Stimulated activated CD4-positive, alpha-beta T cell treated with anti-CD3 and anti-CD28 coated beads, TNF-alpha, amount 100 ng/mL, for 24 hours (primary cell): ENCODE data around the gene SAG.

Experiments used
- DNase-seq, 3 experiments: peaks; one replicate each; pipeline ENCODE4 v3.0.0-alpha.2; 2020; ENCODE audit warnings: low read depth in 3 of 3

Gene SAG

DNA sequence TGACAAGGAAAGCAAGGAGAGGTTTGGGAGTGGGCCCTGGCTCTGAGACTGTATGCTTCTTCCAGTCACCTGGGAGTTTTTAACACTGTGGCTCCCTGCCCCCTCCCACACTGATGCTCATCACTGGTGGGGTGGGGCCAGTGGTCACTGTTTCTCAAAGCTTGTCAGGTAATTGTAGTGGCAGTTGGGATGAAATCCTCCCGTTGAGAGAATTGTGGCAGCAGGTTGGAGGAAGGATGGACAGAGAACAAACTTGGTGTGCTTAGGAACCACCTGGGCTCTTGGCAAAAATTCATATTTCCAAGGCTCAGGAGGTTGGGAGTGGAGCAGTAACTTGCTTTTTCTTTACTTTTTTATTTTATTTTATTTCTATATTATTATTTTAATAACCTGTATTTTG lies 71.8 kb downstream of the SAG start:
- DNase-seq: no peak

DNA sequence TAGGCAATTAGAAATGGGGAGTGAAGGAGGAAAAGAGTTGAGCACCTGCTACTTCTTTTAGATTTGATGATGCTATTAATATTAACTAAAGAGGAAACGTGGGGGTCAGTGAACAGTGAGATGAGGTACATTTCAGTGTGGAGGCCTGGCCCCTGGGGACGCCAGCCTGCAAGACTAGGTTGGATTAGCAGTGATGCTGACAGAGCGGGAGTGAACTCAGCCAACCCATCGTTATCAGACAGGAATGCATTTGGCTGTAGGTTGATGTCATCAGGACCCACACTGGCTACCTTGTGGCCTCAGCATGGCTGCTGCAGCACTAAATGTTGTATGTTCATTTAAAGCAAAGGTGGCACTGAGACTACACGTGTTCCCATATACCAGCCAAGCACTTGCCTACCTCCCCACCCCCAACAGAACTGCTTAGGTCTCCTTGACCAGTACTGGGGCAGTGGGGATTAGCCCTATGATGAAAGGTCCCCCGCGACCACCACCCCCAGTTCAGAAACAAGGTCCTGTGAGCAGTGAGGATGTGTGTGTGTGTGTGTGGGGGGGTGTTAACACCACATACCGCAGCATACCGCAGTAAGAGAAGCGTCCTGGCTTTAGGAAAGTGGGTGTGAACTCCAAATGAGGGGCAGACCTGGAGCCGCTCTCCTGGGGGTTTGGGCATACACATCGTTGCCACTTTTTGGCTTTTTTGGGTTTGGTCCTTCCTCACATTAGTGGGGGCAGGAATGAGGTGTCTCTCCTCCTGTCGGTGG lies 72.7 kb downstream of the SAG start:
- DNase-seq: no peak

GRCh38 chr2:233380995-233381637 lies 73.5 kb downstream of the SAG start:
- DNase-seq: no peak

DNA sequence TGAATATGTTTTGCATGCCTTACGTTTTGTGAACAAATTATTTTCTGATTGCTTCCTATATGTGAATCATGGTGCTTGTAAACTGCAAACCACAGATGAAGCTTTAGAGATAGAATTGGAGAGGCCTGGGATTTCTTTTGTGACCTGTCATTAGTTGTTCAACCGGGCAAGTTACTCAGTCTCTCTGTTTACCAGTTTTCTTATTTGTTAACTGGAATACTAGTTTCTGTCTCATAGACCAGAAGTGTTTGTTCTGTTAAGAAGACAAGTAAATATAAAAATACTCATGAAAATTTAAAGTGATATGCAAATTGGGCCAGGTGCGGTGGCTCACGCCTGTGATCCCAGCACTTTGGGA lies 74.0 kb downstream of the SAG start:
- DNase-seq: no peak

- no peak for DNase-seq
Measured at GRCh38 chr2:233384015-233384414, 76.4 kb downstream of the SAG start.

- DNase-seq: no peak
Measured at GRCh38 chr2:233384811-233385488, 77.3 kb downstream of the SAG start.

DNA sequence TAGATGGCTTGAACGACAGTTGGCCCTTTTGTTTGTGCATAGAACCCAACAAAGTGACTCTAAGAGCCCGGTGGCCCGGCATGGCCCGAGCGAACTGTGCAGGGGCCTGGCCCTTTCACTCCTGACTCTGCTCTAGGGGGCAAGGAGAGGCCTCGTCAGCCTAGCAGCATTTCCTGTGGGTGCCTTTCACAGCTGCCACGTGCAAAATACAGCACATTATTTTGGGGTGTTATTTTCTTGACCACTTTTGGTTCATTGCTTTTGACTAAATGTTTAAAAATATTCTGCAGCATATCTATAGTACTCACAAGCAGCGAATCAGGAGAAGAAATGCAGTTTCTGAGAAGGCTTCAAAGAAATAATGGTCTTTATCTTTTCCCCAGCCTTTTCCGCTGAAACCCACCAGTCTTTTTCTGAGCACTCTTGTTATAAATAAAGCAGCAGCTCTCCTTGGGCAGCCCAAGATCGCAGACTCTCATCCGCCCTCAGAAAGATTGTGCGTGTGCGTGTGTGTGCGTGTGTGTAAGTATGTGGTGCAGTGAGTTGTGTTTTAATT lies 78.0 kb downstream of the SAG start:
- no peak for DNase-seq

DNA sequence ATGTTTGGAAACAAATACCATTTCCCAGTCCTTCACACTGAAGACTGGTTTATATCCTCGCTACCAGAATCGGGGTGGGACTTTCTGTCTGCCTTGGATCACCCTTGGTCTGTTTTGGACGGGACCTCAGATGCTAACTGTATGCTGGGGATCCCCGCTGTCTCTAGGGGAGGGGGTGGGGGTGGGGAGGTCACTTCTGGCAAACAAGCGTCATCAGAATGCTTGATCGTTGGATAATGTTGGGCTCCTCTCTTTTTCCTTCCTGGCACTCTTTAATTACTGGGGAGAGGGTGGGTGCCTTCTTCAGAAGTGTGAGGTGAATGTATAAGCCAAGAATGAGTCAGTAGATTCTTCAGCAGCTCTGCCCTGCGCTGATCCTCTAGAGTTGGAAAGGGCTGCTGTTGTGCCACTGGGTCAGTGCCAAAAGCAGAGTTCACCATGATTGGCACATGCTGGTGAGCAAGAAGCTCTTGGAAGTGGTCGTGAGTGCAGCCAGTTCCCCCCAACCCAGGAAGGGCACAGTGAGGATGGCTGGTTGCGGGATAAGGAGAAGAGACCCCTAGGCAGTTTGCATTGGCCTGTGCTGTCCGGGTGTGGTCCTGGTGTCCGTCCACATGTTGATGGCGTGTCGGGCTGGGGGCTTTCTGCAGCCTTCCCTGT lies 78.9 kb downstream of the SAG start:
- DNase-seq: peak in 1 of 3 experiments; percentile 22

DNA sequence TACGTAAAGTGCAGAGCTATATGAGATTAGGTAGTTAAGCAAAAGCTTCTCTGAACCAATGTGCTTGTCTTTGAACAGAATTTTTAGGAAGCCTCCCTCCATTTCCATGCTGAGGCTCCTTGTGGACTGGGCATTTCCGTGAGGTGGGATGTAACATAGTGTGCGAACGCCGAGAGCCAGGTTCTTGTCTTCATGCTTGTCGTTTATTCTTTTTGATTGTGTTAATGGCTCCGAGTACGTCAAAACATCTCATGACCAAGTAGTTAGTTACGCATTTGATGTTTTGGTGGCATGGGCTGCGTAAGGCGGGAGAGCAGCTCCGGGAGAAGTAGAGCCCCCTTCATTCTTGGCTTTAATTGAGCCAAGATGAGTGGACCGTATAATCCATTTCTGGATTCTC lies 79.6 kb downstream of the SAG start:
- DNase-seq: no peak

- DNase-seq: no peak
Measured at GRCh38 chr2:233387667-233388528, 80.3 kb downstream of the SAG start.

- no peak for DNase-seq
Measured at GRCh38 chr2:233389601-233390125, 82.0 kb downstream of the SAG start.

GRCh38 chr2:233395687-233396086 lies 88.1 kb downstream of the SAG start:
- DNase-seq: no peak
